GM19438 (cell line): ENCODE measurements around the gene ADAM15.

Source experiments
- ATAC-seq: cut with Tn5 transposase; IDR thresholded peaks from one replicate; pipeline ENCODE4 v1.9.1; 2021; ENCODE audit warnings: low read depth; ENCODE audit not compliant: unreplicated experiment

ADAM15 gene

GRCh38 chr1:155050560-155051341 is at the start of gene ADAM15:
TSS of gene ADAM15 (plus strand) at chr1:155051316. CDS start at chr1:155051387, 71 bp downstream.
- ATAC-seq = peak; percentile 52

- ATAC-seq = no peak
Measured at GRCh38 chr1:155001425-155001674, 49.8 kb upstream of the ADAM15 start.

- ATAC-seq = peak; percentile 31
Measured at GRCh38 chr1:155001675-155002463, 49.2 kb upstream of the ADAM15 start.

GRCh38 chr1:155002464-155003226 is 48.5 kb upstream of the ADAM15 start, which contains the start of gene ZBTB7B:
TSS of gene ZBTB7B (plus strand) at chr1:155002802. CDS start at chr1:155014661, 11,859 bp downstream.
- ATAC-seq = no peak

GRCh38 chr1:155003227-155003765 is 47.8 kb upstream of the ADAM15 start:
- ATAC-seq = no peak

- ATAC-seq = no peak
Measured at GRCh38 chr1:155003766-155004351, 47.3 kb upstream of the ADAM15 start.

- no peak for ATAC-seq
Measured at GRCh38 chr1:155004352-155005075, 46.6 kb upstream of the ADAM15 start.

- no peak for ATAC-seq
Measured at GRCh38 chr1:155005076-155006011, 45.8 kb upstream of the ADAM15 start.

- no peak for ATAC-seq
Measured at GRCh38 chr1:155006601-155007101, 44.5 kb upstream of the ADAM15 start.

GRCh38 chr1:155007251-155007828 is 43.8 kb upstream of the ADAM15 start:
- no peak for ATAC-seq

- ATAC-seq = no peak
Measured at GRCh38 chr1:155008015-155008941, 42.8 kb upstream of the ADAM15 start.

- no peak for ATAC-seq
Measured at GRCh38 chr1:155009221-155009711, 41.9 kb upstream of the ADAM15 start.

GRCh38 chr1:155009742-155010141 is 41.4 kb upstream of the ADAM15 start:
- no peak for ATAC-seq

- no peak for ATAC-seq
Measured at GRCh38 chr1:155010211-155010918, 40.8 kb upstream of the ADAM15 start.

GRCh38 chr1:155011004-155011416 is 40.1 kb upstream of the ADAM15 start:
- no peak for ATAC-seq

- no peak for ATAC-seq
Measured at GRCh38 chr1:155011437-155012025, 39.6 kb upstream of the ADAM15 start.
